ENCODE results near the gene CCNF.
"Not testable (repeated sequence)": the region's sequence is repeated elsewhere in the genome, so short reads cannot be mapped to it uniquely, and the experiment has no call there.

CCNF gene

GRCh38 chr16:2476345-2476720 lies 47.1 kb downstream of the CCNF start:
- no peak for TF ChIP-seq CTCF (IDR thresholded peaks at IDR 0.05; ENCODE audit: low read depth, low read length, missing control alignments)
- H3K4me3 ChIP-seq (replicated peaks; ENCODE audit: low read depth, low read length) = peak overlapping the region; percentile 85
- DNase-seq (ENCODE audit: extremely low read depth, low read depth) = no peak

GRCh38 chr16:2476741-2477140 lies 47.5 kb downstream of the CCNF start:
- no peak for DNase-seq (ENCODE audit: extremely low read depth, low read depth)
- no peak for TF ChIP-seq CTCF (IDR thresholded peaks at IDR 0.05; ENCODE audit: low read depth, low read length, missing control alignments)
- no peak overlapping the region for H3K4me3 ChIP-seq (replicated peaks; ENCODE audit: low read depth, low read length)

- no peak for TF ChIP-seq CTCF (IDR thresholded peaks at IDR 0.05; ENCODE audit: low read depth, low read length, missing control alignments)
- no peak overlapping the region for H3K4me3 ChIP-seq (replicated peaks; ENCODE audit: low read depth, low read length)
- DNase-seq (ENCODE audit: extremely low read depth, low read depth) = no peak
Measured at GRCh38 chr16:2477327-2477726, 48.1 kb downstream of the CCNF start.

GRCh38 chr16:2478279-2478678 lies 49.0 kb downstream of the CCNF start:
- no peak for DNase-seq (ENCODE audit: extremely low read depth, low read depth)
- no peak overlapping the region for H3K4me3 ChIP-seq (replicated peaks; ENCODE audit: low read depth, low read length)
- TF ChIP-seq CTCF (IDR thresholded peaks at IDR 0.05; ENCODE audit: low read depth, low read length, missing control alignments) = no peak

GRCh38 chr16:2479996-2480395 lies 50.7 kb downstream of the CCNF start:
- DNase-seq (ENCODE audit: extremely low read depth, low read depth) = not testable (repeated sequence)

GRCh38 chr16:2480948-2481347 lies 51.7 kb downstream of the CCNF start:
- no peak overlapping the region for H3K4me3 ChIP-seq (replicated peaks; ENCODE audit: low read depth, low read length)
- no peak for TF ChIP-seq CTCF (IDR thresholded peaks at IDR 0.05; ENCODE audit: low read depth, low read length, missing control alignments)
- no peak for DNase-seq (ENCODE audit: extremely low read depth, low read depth)

More at GRCh38 chr16:2479996-2480395, 50.7 kb downstream of the CCNF start:
- not testable (repeated sequence) for H3K4me3 ChIP-seq (replicated peaks; ENCODE audit: low read depth, low read length)

- DNase-seq (ENCODE audit: extremely low read depth, low read depth) = no peak
- no peak overlapping the region for H3K4me3 ChIP-seq (replicated peaks; ENCODE audit: low read depth, low read length)
- no peak for TF ChIP-seq CTCF (IDR thresholded peaks at IDR 0.05; ENCODE audit: low read depth, low read length, missing control alignments)
Measured at GRCh38 chr16:2481676-2482075, 52.4 kb downstream of the CCNF start.
